ENCODE measurements around the gene TRIM29. TPM values are rescaled to one million over a fixed set of nuclear protein-coding genes. Genes with fewer than 3 reads are reported as not detected.

Gene TRIM29
- total and polyA plus RNA-seq, 10 of the 15 experiments (the other 5 are each of a cell fraction or from before 2014, with no cell fraction given): 0.08 to 0.67 (median 0.26) TPM; not detected in 5

DNA sequence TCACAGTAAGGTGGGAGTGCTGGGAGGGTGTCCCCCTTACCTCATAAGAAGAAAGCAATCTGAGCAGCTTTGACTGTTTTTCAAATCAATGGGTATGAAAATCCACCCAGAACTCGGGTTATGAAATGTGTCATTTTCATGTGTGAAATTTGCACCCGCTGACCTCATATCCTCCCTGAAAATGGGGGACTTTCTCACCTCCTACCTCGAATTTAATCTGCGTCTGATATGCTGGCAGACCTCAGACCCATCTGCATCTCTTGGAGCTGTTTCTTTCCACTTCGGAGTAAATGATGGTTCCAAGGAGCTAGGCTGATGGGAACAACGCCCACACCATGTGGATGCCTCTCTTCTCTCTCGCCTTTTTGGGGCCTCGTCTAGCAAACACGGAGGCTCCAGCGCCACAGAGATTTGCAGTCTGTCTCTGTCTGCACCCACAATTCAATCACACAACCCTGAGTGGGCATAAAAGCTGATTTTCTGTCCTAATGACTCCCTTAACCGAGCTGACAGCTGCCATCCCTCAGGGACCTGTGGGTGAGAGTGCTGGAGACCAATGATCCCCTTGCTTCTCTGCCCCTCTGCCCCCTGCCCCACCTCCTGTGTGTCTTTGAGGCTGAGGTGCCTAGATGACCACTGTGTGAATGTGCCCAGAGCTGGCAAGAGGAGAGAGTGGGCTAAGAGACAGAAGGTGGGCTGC lies 71.0 kb downstream of the TRIM29 start:
- no peak overlapping the region for H3K9ac ChIP-seq (ENCODE audit: control insufficient read depth, insufficient read depth, low read length)
- ATAC-seq (peak; percentile 64), FAIRE-seq (no peak), DNase-seq (ENCODE audit: low read depth, low spot score) (no peak)
- SMC1A ChIA-PET (ENCODE audit: uncharacterized antibody, unreplicated experiment): interaction anchor here (0.9 to 1.6 kb wide), 5 partner anchors 8 to 392 kb away, joined by 3 to 4 read pairs (median 3); no protein-coding TSS in a partner anchor
- BruUV-seq (replicated peaks): no TSS peak
- no peak overlapping the region for H3K27ac ChIP-seq (ENCODE audit: control insufficient read depth, insufficient read depth)
- peaks cover 7% of the 10 kb centered on the region for H3K4me1 ChIP-seq (ENCODE audit: control insufficient read depth, insufficient read depth, low read length)
- no peaks in the 10 kb centered on the region for H3K79me2 ChIP-seq (ENCODE audit: control insufficient read depth, insufficient read depth, low read length)
- WGBS (ENCODE audit: insufficient coverage, insufficient replicate concordance, low lambda C conversion rate, missing lambda C conversion rate): 20% methylated on average over 11 of the region's 11 CpGs
- H3K27me3 ChIP-seq (replicated peaks in 1 of 2; ENCODE audit: control insufficient read depth in 2 of 2, insufficient read depth in 2 of 2, low read length in 1 of 2): no peaks in the 10 kb centered on the region; a peak in 1 of 4 replicates
- no peaks in the 10 kb centered on the region for H3K9me3 ChIP-seq (replicated peaks; ENCODE audit: control insufficient read depth, insufficient read depth, low read length)
- H3K36me3 ChIP-seq (ENCODE audit: control insufficient read depth in 2 of 2, insufficient read depth in 2 of 2, low read length in 1 of 2): no peaks in the 10 kb centered on the region
- H3K4me2 ChIP-seq (ENCODE audit: control insufficient read depth, insufficient read depth): no peak overlapping the region
- no peak overlapping the region for H2AFZ ChIP-seq (ENCODE audit: control insufficient read depth, low read depth, low read length)
- RAD21 ChIA-PET (ENCODE audit: unreplicated experiment): interaction anchor here (2.2 to 2.4 kb wide), 2 partner anchors 42 to 393 kb away, joined by 5 to 13 read pairs; no protein-coding TSS in a partner anchor
- H4K20me1 ChIP-seq (ENCODE audit: control insufficient read depth, insufficient read depth): no peaks in the 10 kb centered on the region
- in situ Hi-C loops (cut with MboI) (no loop called here), intact Hi-C loops (cut with micrococcal nuclease; ENCODE audit: unreplicated experiment) (no loop called here)
- no peak overlapping the region for H3K4me3 ChIP-seq
- TF ChIP-seq ATF7 (IDR thresholded peaks at IDR 0.05; ENCODE audit: low read depth) (peak; percentile 44; the same call in 1 of the 2 replicates), NRF1 (conservative IDR thresholded peaks at IDR 0.05; ENCODE audit: low read depth, low read length) (no peak), MEF2B (IDR thresholded peaks at IDR 0.05; ENCODE audit: partially characterized antibody, poor library complexity, severe bottlenecking) (peak; percentile 25), NR2F1 (conservative IDR thresholded peaks at IDR 0.05) (0 out of 2 replicates have a peak, but pooled peaks have one; percentile 19)
- POLR2A ChIA-PET: interaction anchor here (0.9 kb wide), 1 partner anchor 13 kb away, joined by 4 read pairs; no protein-coding TSS in a partner anchor
- CTCF ChIA-PET: interaction anchor here (1.6 to 2.0 kb wide), 4 partner anchors 9 to 393 kb away, joined by 4 to 11 read pairs (median 5); partner anchors contain the start of gene NECTIN1

DNA sequence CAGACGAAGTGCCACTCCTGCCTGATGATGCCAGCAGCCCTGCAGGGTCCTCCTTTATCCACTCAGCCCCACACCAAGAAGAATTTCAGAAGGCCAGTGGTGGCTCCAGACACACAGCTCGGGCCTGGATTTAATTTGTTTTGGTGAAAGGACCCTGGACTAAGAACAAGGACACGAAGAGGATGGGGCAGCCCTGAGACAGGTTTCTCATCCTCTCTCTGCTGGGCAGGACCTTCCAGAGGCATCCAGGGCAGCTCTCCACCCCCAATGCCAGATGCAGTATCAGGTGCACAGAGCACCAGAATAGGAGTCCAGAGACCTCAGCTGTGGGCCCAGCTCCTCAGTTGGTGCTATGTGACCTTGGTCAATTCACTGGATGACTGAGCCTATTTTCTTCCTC lies 72.0 kb downstream of the TRIM29 start:
- Histone ChIP-seq H2AFZ (ENCODE audit: control insufficient read depth, low read depth, low read length) (no peak overlapping the region), H3K27me3 (replicated peaks in 1 of 2; ENCODE audit: control insufficient read depth in 2 of 2, insufficient read depth in 2 of 2, low read length in 1 of 2) (no peaks in the 10 kb centered on the region; a peak in 2 of 4 replicates), H3K79me2 (ENCODE audit: control insufficient read depth, insufficient read depth, low read length) (no peaks in the 10 kb centered on the region), H3K4me2 (ENCODE audit: control insufficient read depth, insufficient read depth) (peak overlapping the region; percentile 28; the same call in 1 of the 2 replicates), H3K27ac (ENCODE audit: control insufficient read depth, insufficient read depth) (no peak overlapping the region), H3K4me3 (no peak overlapping the region), H3K9me3 (replicated peaks; ENCODE audit: control insufficient read depth, insufficient read depth, low read length) (no peaks in the 10 kb centered on the region), H3K9ac (ENCODE audit: control insufficient read depth, insufficient read depth, low read length) (no peak overlapping the region), H4K20me1 (ENCODE audit: control insufficient read depth, insufficient read depth) (no peaks in the 10 kb centered on the region), H3K4me1 (ENCODE audit: control insufficient read depth, insufficient read depth, low read length) (peaks cover 7% of the 10 kb centered on the region), H3K36me3 (ENCODE audit: control insufficient read depth in 2 of 2, insufficient read depth in 2 of 2, low read length in 1 of 2) (no peaks in the 10 kb centered on the region)
- WGBS (ENCODE audit: insufficient coverage, insufficient replicate concordance, low lambda C conversion rate, missing lambda C conversion rate): 0% methylated on average over 3 of the region's 3 CpGs
- in situ Hi-C loops (cut with MboI): no loop called here
- ChIA-PET SMC1A (ENCODE audit: uncharacterized antibody, unreplicated experiment) (interaction anchor here (1.0 to 1.6 kb wide), 3 partner anchors 9 to 42 kb away, joined by 3 to 4 read pairs (median 3); no protein-coding TSS in a partner anchor), CTCF (interaction anchor here (1.7 kb wide), 2 partner anchors 13 to 392 kb away, joined by 5 to 11 read pairs; no protein-coding TSS in a partner anchor), POLR2A (no interaction called here), RAD21 (ENCODE audit: unreplicated experiment) (interaction anchor here (2.2 kb wide), 1 partner anchor 43 kb away, joined by 5 read pairs; no protein-coding TSS in a partner anchor)
- DNase-seq (ENCODE audit: low read depth, low spot score): no peak
- ATAC-seq: no peak; the same call in 2 of the 3 replicates
- no TSS peak for BruUV-seq (replicated peaks)
- no peak for TF ChIP-seq SUPT20H (IDR thresholded peaks at IDR 0.05; ENCODE audit: borderline replicate concordance, control insufficient read depth, low read depth, low read length)
- 0 out of 4 replicates have a peak, but pooled peaks of 1 of the 2 experiments have one; percentile 11 for TF ChIP-seq BHLHE40 (IDR thresholded peaks at IDR 0.05; ENCODE audit: borderline replicate concordance in 1 of 2, low read depth in 2 of 2, low read length in 1 of 2)
- TF ChIP-seq BRCA1 (IDR thresholded peaks at IDR 0.05; ENCODE audit: low read depth, low read length): no peak
- no peak for TF ChIP-seq ZNF384 (IDR thresholded peaks at IDR 0.05; ENCODE audit: borderline replicate concordance, low read depth, low read length)
- FAIRE-seq: peak; percentile 18
- intact Hi-C loops (cut with micrococcal nuclease; ENCODE audit: unreplicated experiment): no loop called here
